Transverse colon (tissue), 3 donors: ENCODE data around the gene MDFI.

Experiments used
- CTCF ChIP-seq, 5 experiments: fragments of 200-600 bp in 3 of 5; fragments of 450-650 bp in 2 of 5; sonication (generic) in 3 of 5; IDR thresholded peaks; 1 replicate in 2 of 5; 2 replicates in 3 of 5; pipeline ENCODE4 v1.5.1; 2016 to 2017; ENCODE audit warnings: antibody characterized with exemption in 5 of 5, inconsistent platforms in 3 of 5, mild to moderate bottlenecking in 2 of 5, moderate library complexity in 1 of 5
- EP300 ChIP-seq: sonication (generic); formaldehyde crosslinking; IDR thresholded peaks from one replicate; pipeline ENCODE4 v1.6.1; 2017; ENCODE audit warnings: antibody characterized with exemption, low read depth
- POLR2A ChIP-seq: fragments of 450-650 bp; IDR thresholded peaks from one replicate; pipeline ENCODE4 v1.6.1; 2016; ENCODE audit warnings: antibody characterized with exemption, mild to moderate bottlenecking, moderate library complexity

GRCh38 chr6:41656002-41656691, 17.9 kb downstream of the MDFI start:
- TF ChIP-seq CTCF (IDR thresholded peaks at IDR 0.05) (no peak), EP300 (no peak), POLR2A (no peak)
